ENCODE data around the gene KCNC3.

GRCh38 chr19:50280074-50280473 is 49.1 kb downstream of the KCNC3 start:
- TF ChIP-seq CTCF (IDR thresholded peaks at IDR 0.05) (no peak), POLR2A (IDR thresholded peaks at IDR 0.05) (no peak), POLR2AphosphoS5 (IDR thresholded peaks at IDR 0.05) (no peak)
